Left colon (tissue), 2 donors: ENCODE results near the gene CCDC9. TPM values are rescaled to one million over a fixed set of nuclear protein-coding genes. Genes with fewer than 3 reads are reported as not detected.
A peak's percentile ranks its signal among the peaks of the same experiment; 100 is the strongest.

ENCODE experiments used
- ATAC-seq: fragments of 200-7000 bp; cut with Tn5 transposase; one replicate; pipeline ENCODE4 v1.9.1; 2020; ENCODE audit warnings: mild to moderate bottlenecking, moderate library complexity
- DNase-seq, 2 donors: peaks; one replicate each; pipeline ENCODE4 v3.0.0-alpha.2; 2020
- intact Hi-C, 2 donors: fragments of 100-400 bp; cut with DNase I in 1 of 2; cut with micrococcal nuclease in 1 of 2; formaldehyde crosslinking; loops; one replicate each; pipeline versions ENCODE4 v1.11.2 to v1.14.0; 2022; cut with DNase I, micrococcal nuclease
- microRNA-seq, 2 donors: library from miRNA; unstranded; fragments of <30 nt; microRNA quantifications; one replicate each; pipeline versions ENCODE4 v1.1.0 to v1.2.0, GENCODE V29; 2020
- total RNA-seq, 2 donors: library from RNA; stranded (reverse); fragmentation: NEBNext Ultra II Directional; extraction: Animal tissue kit (Norgen Biotek cat#: 25700); gene quantifications; one replicate each; pipeline ENCODE4 v1.2.1, GENCODE V29; 2021
- donor health status: DM: no; HTN: no; CAD: no.
- donor health status: DM: yes; HTN: yes; CAD: no.

CCDC9 gene
- total RNA-seq, 2 donors from 2014 or later = 28.0 to 36.7 TPM

DNA sequence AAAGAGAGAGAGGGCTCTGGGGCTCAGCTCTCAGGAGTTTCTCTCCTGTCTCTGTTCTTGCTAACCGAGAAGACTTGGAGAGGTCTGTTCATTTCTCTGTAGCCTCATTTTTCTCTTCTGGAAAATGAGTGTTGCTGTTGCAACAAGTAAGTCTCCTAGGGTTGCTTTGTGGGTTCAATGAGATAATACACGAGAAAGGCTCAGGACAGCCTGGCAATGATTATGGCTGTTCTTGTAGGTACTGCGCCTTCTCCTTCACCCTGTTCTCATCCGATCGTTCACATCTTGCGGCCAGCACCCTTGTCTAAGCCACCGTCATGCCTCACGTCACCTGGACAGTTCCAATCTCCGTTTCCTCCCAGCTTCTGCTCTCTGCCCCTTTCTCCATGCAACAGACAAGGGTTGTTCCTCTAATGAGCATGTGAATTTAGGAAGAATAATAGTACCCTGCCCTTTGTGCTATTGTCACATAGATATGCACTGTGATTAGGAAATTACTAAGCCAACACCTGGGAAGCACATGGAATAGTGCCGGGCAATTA is 57.5 kb downstream of the CCDC9 start:
- DNase-seq = no peak
- intact Hi-C loops = no loop called here
- ATAC-seq = no peak

- ATAC-seq = peak; percentile 46
- peak in 1 of 2 donors; percentile 47 for DNase-seq
- intact Hi-C loops = no loop called here
Measured at GRCh38 chr19:47315125-47315821, 58.9 kb downstream of the CCDC9 start.

GRCh38 chr19:47316513-47316912 is 60.2 kb downstream of the CCDC9 start:
- intact Hi-C loops = no loop called here
- no peak for ATAC-seq
- DNase-seq = no peak

DNA sequence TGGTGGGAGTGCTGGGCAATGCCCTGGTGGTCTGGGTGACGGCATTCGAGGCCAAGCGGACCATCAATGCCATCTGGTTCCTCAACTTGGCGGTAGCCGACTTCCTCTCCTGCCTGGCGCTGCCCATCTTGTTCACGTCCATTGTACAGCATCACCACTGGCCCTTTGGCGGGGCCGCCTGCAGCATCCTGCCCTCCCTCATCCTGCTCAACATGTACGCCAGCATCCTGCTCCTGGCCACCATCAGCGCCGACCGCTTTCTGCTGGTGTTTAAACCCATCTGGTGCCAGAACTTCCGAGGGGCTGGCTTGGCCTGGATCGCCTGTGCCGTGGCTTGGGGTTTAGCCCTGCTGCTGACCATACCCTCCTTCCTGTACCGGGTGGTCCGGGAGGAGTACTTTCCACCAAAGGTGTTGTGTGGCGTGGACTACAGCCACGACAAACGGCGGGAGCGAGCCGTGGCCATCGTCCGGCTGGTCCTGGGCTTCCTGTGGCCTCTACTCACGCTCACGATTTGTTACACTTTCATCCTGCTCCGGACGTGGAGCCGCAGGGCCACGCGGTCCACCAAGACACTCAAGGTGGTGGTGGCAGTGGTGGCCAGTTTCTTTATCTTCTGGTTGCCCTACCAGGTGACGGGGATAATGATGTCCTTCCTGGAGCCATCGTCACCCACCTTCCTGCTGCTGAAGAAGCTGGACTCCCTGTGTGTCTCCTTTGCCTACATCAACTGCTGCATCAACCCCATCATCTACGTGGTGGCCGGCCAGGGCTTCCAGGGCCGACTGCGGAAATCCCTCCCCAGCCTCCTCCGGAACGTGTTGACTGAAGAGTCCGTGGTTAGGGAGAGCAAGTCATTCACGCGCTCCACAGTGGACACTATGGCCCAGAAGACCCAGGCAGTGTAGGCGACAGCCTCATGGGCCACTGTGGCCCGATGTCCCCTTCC is 63.9 kb downstream of the CCDC9 start:
- DNase-seq (no peak), ATAC-seq (no peak)
- intact Hi-C loops = no loop called here

Small RNA genes lying within 50 kb of the gene (microRNA-seq; reads per million reads assigned to microRNA genes)
- gene MIR3190 = 0 reads per million in 2 donors
- 0 reads per million in 2 donors for gene MIR3191

Other genes with a start within 250 kb of the CCDC9 start
- gene NPAS1, start 236.7 kb upstream of the CCDC9 start, total RNA-seq = 1 to 10 TPM in 1 of 2 donors, under 1 TPM in 1; 0.37 to 1.6 TPM
- 10 to 100 TPM; 27.6 to 33.1 TPM for gene TMEM160, start 207.9 kb upstream of the CCDC9 start, total RNA-seq
- gene ZC3H4, start 142.7 kb upstream of the CCDC9 start, total RNA-seq = 10 to 100 TPM; 45.8 to 47.0 TPM
- 10 to 100 TPM; 58.4 to 60.7 TPM for gene SAE1, start 125.7 kb upstream of the CCDC9 start, total RNA-seq
- gene BBC3, start 25.3 kb upstream of the CCDC9 start, total RNA-seq = 10 to 100 TPM; 18.9 to 32.9 TPM
- 10 to 100 TPM; 13.9 to 14.1 TPM for gene INAFM1, start 18.4 kb downstream of the CCDC9 start, total RNA-seq
- gene C5AR1, start 53.3 kb downstream of the CCDC9 start, total RNA-seq = 1 to 10 TPM; 5.0 to 8.8 TPM
- 1 to 10 TPM in 1 of 2 donors, under 1 TPM in 1; 0.46 to 2.3 TPM for gene C5AR2, start 75.7 kb downstream of the CCDC9 start, total RNA-seq
- gene DHX34, start 92.8 kb downstream of the CCDC9 start, total RNA-seq = 10 to 100 TPM in 1 of 2 donors, 1 to 10 TPM in 1; 8.5 to 10.6 TPM
- gene MEIS3, start 163.0 kb downstream of the CCDC9 start, total RNA-seq = 1 to 10 TPM; 2.5 to 2.7 TPM
- 1 to 10 TPM in 1 of 2 donors, under 1 TPM in 1; 0.09 to 2.2 TPM for gene SLC8A2, start 215.4 kb downstream of the CCDC9 start, total RNA-seq
- gene KPTN, start 227.7 kb downstream of the CCDC9 start, total RNA-seq = 1 to 10 TPM; 4.6 to 6.0 TPM